ENCODE results near the gene TESK1.
"Not testable (repeated sequence)": the region's sequence is repeated elsewhere in the genome, so short reads cannot be mapped to it uniquely, and the experiment has no call there.

Gene TESK1

GRCh38 chr9:35599763-35600604 lies 5.1 kb upstream of the TESK1 start:
- DNase-seq, result no peak
- Mint-ChIP-seq H3K9me3 (no peaks in the 10 kb centered on the region), H3K4me3 (no peak overlapping the region), H3K27ac (no peak overlapping the region), H3K27me3 (no peaks in the 10 kb centered on the region), H3K36me3 (ENCODE audit: low read depth) (peaks cover 5% of the 10 kb centered on the region), H3K4me1 (ENCODE audit: low read depth) (peaks cover 23% of the 10 kb centered on the region)

- Mint-ChIP-seq H3K4me1 (ENCODE audit: low read depth) (peaks cover 38% of the 10 kb centered on the region), H3K36me3 (ENCODE audit: low read depth) (peaks cover 27% of the 10 kb centered on the region), H3K27me3 (no peaks in the 10 kb centered on the region), H3K4me3 (peak overlapping the region; percentile 93), H3K27ac (peak overlapping the region; percentile 100), H3K9me3 (no peaks in the 10 kb centered on the region)
- DNase-seq, result no peak
Observed at GRCh38 chr9:35603506-35603985, 1.5 kb upstream of the TESK1 start.

GRCh38 chr9:35603986-35604577 lies 980 bp upstream of the TESK1 start:
- Mint-ChIP-seq H3K27ac (peak overlapping the region; percentile 100), H3K36me3 (ENCODE audit: low read depth) (peaks cover 32% of the 10 kb centered on the region), H3K4me3 (peak overlapping the region; percentile 93), H3K9me3 (no peaks in the 10 kb centered on the region), H3K4me1 (ENCODE audit: low read depth) (peaks cover 38% of the 10 kb centered on the region), H3K27me3 (no peaks in the 10 kb centered on the region)
- DNase-seq, result peak; percentile 99

- peak; percentile 58 for DNase-seq
- H3K4me3 Mint-ChIP-seq, result peak overlapping the region; percentile 82
- H3K36me3 Mint-ChIP-seq (ENCODE audit: low read depth), result peaks cover 40% of the 10 kb centered on the region
- H3K9me3 Mint-ChIP-seq, result no peaks in the 10 kb centered on the region
- peak overlapping the region; percentile 75 for H3K27ac Mint-ChIP-seq
- no peaks in the 10 kb centered on the region for H3K27me3 Mint-ChIP-seq
- H3K4me1 Mint-ChIP-seq (ENCODE audit: low read depth), result peaks cover 38% of the 10 kb centered on the region
Observed at GRCh38 chr9:35605351-35606137, 482 bp downstream of the TESK1 start.

GRCh38 chr9:35606138-35606504 lies 1.1 kb downstream of the TESK1 start:
- Mint-ChIP-seq H3K4me1 (ENCODE audit: low read depth) (peaks cover 38% of the 10 kb centered on the region), H3K27me3 (no peaks in the 10 kb centered on the region), H3K27ac (peak overlapping the region; percentile 75), H3K4me3 (peak overlapping the region; percentile 82), H3K9me3 (no peaks in the 10 kb centered on the region), H3K36me3 (ENCODE audit: low read depth) (peaks cover 40% of the 10 kb centered on the region)
- DNase-seq, result no peak

- peaks cover 40% of the 10 kb centered on the region for H3K36me3 Mint-ChIP-seq (ENCODE audit: low read depth)
- no peaks in the 10 kb centered on the region for H3K9me3 Mint-ChIP-seq
- H3K4me1 Mint-ChIP-seq (ENCODE audit: low read depth), result peaks cover 42% of the 10 kb centered on the region
- H3K4me3 Mint-ChIP-seq, result peak overlapping the region; percentile 82
- DNase-seq, result no peak
- H3K27ac Mint-ChIP-seq, result peak overlapping the region; percentile 33
- no peaks in the 10 kb centered on the region for H3K27me3 Mint-ChIP-seq
Observed at GRCh38 chr9:35606726-35607125, 1.7 kb downstream of the TESK1 start.

GRCh38 chr9:35608221-35608620 lies 3.2 kb downstream of the TESK1 start:
- Mint-ChIP-seq H3K36me3 (ENCODE audit: low read depth) (peaks cover 40% of the 10 kb centered on the region), H3K27me3 (no peaks in the 10 kb centered on the region), H3K27ac (no peak overlapping the region), H3K4me3 (no peak overlapping the region), H3K4me1 (ENCODE audit: low read depth) (peaks cover 32% of the 10 kb centered on the region), H3K9me3 (no peaks in the 10 kb centered on the region)
- DNase-seq, result no peak

GRCh38 chr9:35609001-35609819 lies 4.1 kb downstream of the TESK1 start:
- H3K36me3 Mint-ChIP-seq (ENCODE audit: low read depth), result peaks cover 39% of the 10 kb centered on the region
- no peak for DNase-seq
- peaks cover 23% of the 10 kb centered on the region for H3K4me1 Mint-ChIP-seq (ENCODE audit: low read depth)
- H3K4me3 Mint-ChIP-seq, result no peak overlapping the region
- H3K27ac Mint-ChIP-seq, result no peak overlapping the region
- H3K27me3 Mint-ChIP-seq, result no peaks in the 10 kb centered on the region
- H3K9me3 Mint-ChIP-seq, result no peaks in the 10 kb centered on the region

GRCh38 chr9:35609820-35610163 lies 4.7 kb downstream of the TESK1 start:
- Mint-ChIP-seq H3K9me3 (no peaks in the 10 kb centered on the region), H3K4me1 (ENCODE audit: low read depth) (peaks cover 19% of the 10 kb centered on the region), H3K4me3 (no peak overlapping the region), H3K27ac (no peak overlapping the region), H3K36me3 (ENCODE audit: low read depth) (peaks cover 34% of the 10 kb centered on the region), H3K27me3 (no peaks in the 10 kb centered on the region)
- no peak for DNase-seq

GRCh38 chr9:35611230-35611797 lies 6.3 kb downstream of the TESK1 start:
- no peaks in the 10 kb centered on the region for H3K9me3 Mint-ChIP-seq
- H3K27me3 Mint-ChIP-seq, result no peaks in the 10 kb centered on the region
- H3K4me3 Mint-ChIP-seq, result no peak overlapping the region
- peak; percentile 68 for DNase-seq
- H3K36me3 Mint-ChIP-seq (ENCODE audit: low read depth), result peaks cover 31% of the 10 kb centered on the region
- H3K27ac Mint-ChIP-seq, result no peak overlapping the region
- H3K4me1 Mint-ChIP-seq (ENCODE audit: low read depth), result peaks cover 16% of the 10 kb centered on the region

- DNase-seq, H3K9me3 Mint-ChIP-seq, H3K4me3 Mint-ChIP-seq, H3K27me3 Mint-ChIP-seq, H3K27ac Mint-ChIP-seq: not testable (repeated sequence)
- peaks cover 17% of the 10 kb centered on the region for H3K4me1 Mint-ChIP-seq (ENCODE audit: low read depth)
- H3K36me3 Mint-ChIP-seq (ENCODE audit: low read depth), result peaks cover 27% of the 10 kb centered on the region
Observed at GRCh38 chr9:35612066-35612465, 7.0 kb downstream of the TESK1 start.

GRCh38 chr9:35612843-35613242 lies 7.8 kb downstream of the TESK1 start:
- Mint-ChIP-seq H3K4me1 (ENCODE audit: low read depth) (peaks cover 19% of the 10 kb centered on the region), H3K36me3 (ENCODE audit: low read depth) (peaks cover 19% of the 10 kb centered on the region)

GRCh38 chr9:35615981-35616680 lies 11.1 kb downstream of the TESK1 start:
- H3K4me1 Mint-ChIP-seq (ENCODE audit: low read depth), result peaks cover 49% of the 10 kb centered on the region
- H3K9me3 Mint-ChIP-seq, result no peaks in the 10 kb centered on the region
- peak overlapping the region; percentile 74 for H3K4me3 Mint-ChIP-seq
- no peaks in the 10 kb centered on the region for H3K27me3 Mint-ChIP-seq
- H3K36me3 Mint-ChIP-seq (ENCODE audit: low read depth), result no peaks in the 10 kb centered on the region
- DNase-seq, result no peak
- H3K27ac Mint-ChIP-seq, result peak overlapping the region; percentile 45

More at GRCh38 chr9:35612843-35613242, 7.8 kb downstream of the TESK1 start:
- no peaks in the 10 kb centered on the region for H3K9me3 Mint-ChIP-seq
- no peak overlapping the region for H3K4me3 Mint-ChIP-seq
- no peak overlapping the region for H3K27ac Mint-ChIP-seq
- no peaks in the 10 kb centered on the region for H3K27me3 Mint-ChIP-seq
- no peak for DNase-seq
